HG03575 (cell line): ENCODE data around the gene XCL1.

Source experiments
- ATAC-seq: cut with Tn5 transposase; IDR thresholded peaks from one replicate; pipeline ENCODE4 v1.9.1; 2021; ENCODE audit not compliant: unreplicated experiment, insufficient number of reproducible peaks, low FRiP score; ENCODE audit errors: extremely low read depth

XCL1 gene

GRCh38 chr1:168598892-168599291 is 22.5 kb downstream of the XCL1 start:
- ATAC-seq: no peak

- no peak for ATAC-seq
These were observed 23.2 kb downstream of the XCL1 start for GRCh38 chr1:168599641-168600040.

GRCh38 chr1:168601051-168601450 is 24.6 kb downstream of the XCL1 start:
- ATAC-seq: no peak

- ATAC-seq: no peak
These were observed 27.2 kb downstream of the XCL1 start for GRCh38 chr1:168603501-168604110.

- ATAC-seq: no peak
These were observed 29.0 kb downstream of the XCL1 start for GRCh38 chr1:168605443-168605842.

- no peak for ATAC-seq
These were observed 29.7 kb downstream of the XCL1 start for GRCh38 chr1:168606096-168606495.

- no peak for ATAC-seq
These were observed 31.5 kb downstream of the XCL1 start for GRCh38 chr1:168607872-168608428.

- ATAC-seq: no peak
These were observed 32.7 kb downstream of the XCL1 start for GRCh38 chr1:168608796-168609715.

- no peak for ATAC-seq
These were observed 33.5 kb downstream of the XCL1 start for GRCh38 chr1:168609741-168610510.

GRCh38 chr1:168613038-168613451 is 36.6 kb downstream of the XCL1 start:
- ATAC-seq: no peak

GRCh38 chr1:168613691-168614231 is 37.4 kb downstream of the XCL1 start:
- ATAC-seq: no peak

- ATAC-seq: no peak
These were observed 37.8 kb downstream of the XCL1 start for GRCh38 chr1:168614235-168614634.

- ATAC-seq: no peak
These were observed 39.6 kb downstream of the XCL1 start for GRCh38 chr1:168615965-168616364.

GRCh38 chr1:168617974-168618750 is 41.8 kb downstream of the XCL1 start:
- no peak for ATAC-seq

GRCh38 chr1:168618886-168619285 is 42.5 kb downstream of the XCL1 start:
- no peak for ATAC-seq

- no peak for ATAC-seq
These were observed 45.0 kb downstream of the XCL1 start for GRCh38 chr1:168621356-168621755.

- ATAC-seq: no peak
These were observed 46.8 kb downstream of the XCL1 start for GRCh38 chr1:168623003-168623828.

- no peak for ATAC-seq
These were observed 47.4 kb downstream of the XCL1 start for GRCh38 chr1:168623831-168624230.
